HG03469 (cell line): Measurements from ENCODE around the gene NDEL1.

Source experiments
- ATAC-seq: cut with Tn5 transposase; IDR thresholded peaks from one replicate; pipeline ENCODE4 v1.9.1; 2021; ENCODE audit warnings: mild to moderate bottlenecking, moderate library complexity, moderate number of reproducible peaks; ENCODE audit not compliant: unreplicated experiment

NDEL1 gene

DNA sequence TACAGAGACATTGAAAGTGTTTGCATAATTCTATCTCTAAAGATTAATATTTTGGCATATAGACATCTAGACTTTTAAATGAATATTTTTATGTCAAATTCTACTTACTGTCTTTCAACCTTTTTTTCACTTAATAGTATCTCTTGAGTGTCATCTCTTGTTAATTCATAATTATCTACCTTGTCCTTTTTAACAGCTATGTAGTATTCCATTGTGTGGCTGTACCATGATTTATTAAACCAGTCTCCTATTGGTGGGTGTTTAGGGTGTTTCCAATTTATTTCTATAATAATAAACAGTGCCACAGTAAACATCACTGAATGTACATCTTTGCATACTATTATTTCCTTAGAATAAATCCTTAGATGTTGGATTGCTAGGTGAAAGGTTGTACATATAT lies 21.7 kb upstream of the NDEL1 start:
- no peak for ATAC-seq

DNA sequence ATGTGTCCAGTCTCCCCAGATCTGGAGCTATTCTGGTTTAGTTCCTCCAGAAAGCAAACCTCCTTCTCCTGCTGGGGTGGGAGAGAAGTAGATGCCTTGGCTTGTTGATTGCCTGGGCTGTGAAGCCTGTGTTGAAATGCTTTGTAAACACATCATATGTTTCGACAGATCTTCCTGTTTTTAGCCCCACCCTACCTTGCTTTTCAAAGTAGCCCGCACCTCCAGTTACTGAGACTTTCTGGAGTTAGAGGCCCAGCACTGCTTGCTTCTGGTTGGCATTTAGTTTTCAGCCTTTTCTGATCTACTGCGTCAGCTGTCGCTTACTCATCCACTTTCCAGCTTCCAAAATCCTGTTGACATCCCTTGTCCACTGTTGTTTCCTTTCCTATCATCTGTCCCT lies 17.9 kb upstream of the NDEL1 start:
- ATAC-seq = no peak

DNA sequence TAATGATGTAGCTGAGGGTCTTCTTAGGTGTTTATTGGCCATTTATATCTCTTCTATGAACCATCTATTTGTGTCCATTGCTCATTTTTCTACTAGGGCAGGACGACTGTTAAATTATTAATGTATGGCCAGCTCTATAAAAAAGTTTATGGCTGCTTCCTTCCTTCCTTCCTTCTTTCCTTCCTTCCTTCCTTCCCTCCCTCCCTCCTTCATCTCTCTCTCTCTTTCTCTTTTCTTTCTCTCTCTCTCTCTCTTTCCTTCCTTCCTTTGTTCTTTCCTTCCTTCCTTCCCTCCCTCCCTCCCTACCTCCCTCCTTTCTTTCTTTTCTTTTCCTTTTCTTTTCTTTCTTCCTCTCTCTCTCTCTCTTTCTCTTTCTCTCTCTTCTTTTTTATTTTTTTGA lies 17.2 kb upstream of the NDEL1 start:
- ATAC-seq = no peak

DNA sequence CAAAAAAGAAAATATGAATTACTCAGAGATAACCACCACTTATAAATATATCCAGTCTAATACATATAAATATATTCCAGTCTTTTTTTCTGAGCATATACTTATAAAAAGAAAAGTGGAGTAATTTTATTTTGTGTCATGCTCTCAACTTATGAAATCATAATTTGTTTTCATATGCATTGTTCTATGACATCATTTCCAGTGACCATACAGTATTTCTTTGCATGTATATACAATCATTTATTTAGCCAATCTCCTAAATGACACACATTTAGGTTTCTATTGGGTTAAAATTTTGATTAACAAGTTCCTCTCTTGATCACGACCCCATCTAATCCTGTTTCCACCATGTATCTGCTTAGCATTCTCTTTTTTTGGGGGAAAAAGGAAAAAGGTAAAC lies 16.4 kb upstream of the NDEL1 start:
- ATAC-seq = no peak

DNA sequence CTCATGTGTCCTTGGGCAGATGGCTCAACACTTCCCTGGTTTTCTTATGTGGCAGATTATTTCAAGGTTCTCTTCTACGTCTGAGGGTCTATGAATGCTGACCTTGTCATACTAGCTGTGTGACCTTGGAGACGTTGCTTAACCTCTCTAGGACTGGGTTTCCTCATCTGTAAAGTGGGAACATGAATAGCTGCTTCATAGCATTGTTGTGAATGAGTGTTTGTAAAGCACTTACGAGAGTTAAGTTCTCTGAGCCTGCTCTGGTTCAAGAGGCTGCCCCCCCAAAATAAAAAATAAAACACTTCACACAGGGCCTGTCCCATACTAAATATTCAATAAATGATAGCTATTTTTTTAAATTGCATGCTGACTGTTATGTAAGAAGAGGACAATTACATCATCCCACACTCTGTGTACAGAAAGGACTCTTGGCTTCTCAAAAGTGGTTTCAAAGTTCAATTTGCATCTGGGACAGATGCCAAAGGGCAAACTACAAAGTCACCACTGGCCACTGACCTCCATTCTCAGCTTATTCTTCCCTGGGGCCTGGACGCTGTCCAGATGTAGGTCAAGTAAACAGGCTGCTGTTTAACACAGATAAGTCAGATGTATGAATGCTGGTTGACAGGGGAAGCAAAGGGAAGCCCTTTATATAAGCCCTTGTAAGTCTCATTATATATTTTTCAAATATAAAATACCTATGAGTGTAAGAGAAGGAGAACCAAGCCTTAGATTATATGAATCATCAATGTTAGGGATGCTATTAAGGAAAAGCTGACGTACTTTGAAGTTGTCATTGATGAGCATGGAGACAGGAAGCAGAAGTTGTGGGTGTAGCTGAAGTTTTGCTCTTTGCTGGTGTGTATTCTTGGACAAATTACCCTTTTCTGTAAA lies 15.4 kb upstream of the NDEL1 start:
- no peak for ATAC-seq

DNA sequence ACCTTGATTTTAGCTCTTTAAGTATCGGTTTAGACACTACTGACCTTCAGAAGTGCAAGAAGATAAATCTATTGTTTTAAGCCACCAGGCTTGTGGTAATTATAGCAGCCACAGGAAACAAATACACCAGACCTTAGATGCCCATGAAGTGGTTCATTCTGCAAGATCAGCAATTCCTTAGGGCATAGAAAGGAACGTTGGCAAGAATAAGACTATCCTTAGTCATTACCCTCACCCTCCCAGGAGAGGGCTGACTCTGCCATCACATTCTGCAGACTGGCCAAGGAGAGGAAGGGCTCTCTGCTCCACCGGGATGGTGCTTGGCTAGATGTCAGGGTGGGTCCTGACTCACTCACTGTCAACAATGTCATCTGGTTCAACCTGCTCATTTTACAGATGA lies 14.1 kb upstream of the NDEL1 start:
- ATAC-seq = no peak

DNA sequence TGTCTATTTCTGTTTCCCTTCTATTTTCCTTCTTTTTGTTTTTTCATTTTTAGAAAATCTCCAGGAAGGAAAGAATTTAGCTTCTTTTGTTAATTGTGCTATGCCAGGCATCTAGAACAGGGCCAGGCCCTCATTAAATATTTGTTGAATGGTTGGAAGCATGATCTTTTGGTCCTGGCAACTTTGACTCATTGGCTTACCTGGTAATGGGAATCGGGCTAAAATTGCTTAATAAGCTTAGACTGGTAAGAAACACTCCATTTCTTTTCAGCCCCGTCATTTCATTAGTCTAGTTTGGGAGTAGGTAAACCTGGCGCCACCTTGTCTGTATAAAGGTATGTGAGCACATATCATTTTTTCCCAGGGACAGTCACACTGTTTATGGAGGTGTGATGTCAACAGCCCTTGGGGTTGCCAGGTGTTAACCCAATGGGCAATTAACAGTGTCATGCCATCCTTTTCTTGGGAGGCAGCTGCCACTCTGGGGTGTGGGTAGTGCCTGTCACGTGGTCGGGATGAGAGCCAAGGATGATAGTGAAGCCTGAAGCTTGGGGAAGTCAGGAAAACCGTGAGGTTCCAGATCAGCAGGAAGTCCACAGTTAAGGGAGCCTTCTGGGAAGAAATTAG lies 9.5 kb upstream of the NDEL1 start:
- ATAC-seq = no peak

DNA sequence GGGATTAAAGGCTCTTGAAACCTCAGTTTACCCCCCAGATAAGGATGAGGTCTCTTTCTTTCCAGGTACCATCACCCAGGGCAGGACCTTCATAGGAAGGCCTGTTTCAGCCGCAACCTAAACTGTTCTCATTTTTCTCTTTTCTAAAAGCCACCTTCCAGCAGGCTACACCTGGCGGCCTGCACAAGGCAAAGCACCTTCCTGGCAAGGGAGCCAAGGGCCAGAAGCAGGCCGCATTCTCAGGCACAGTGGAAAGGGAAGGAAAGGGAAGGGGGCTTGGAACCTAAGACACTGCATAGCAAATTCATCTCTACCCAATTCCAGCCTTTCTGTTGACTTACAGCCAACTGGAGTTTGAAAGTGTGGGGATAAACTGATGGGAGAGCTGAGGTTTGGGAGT lies 8.9 kb upstream of the NDEL1 start:
- no peak for ATAC-seq

DNA sequence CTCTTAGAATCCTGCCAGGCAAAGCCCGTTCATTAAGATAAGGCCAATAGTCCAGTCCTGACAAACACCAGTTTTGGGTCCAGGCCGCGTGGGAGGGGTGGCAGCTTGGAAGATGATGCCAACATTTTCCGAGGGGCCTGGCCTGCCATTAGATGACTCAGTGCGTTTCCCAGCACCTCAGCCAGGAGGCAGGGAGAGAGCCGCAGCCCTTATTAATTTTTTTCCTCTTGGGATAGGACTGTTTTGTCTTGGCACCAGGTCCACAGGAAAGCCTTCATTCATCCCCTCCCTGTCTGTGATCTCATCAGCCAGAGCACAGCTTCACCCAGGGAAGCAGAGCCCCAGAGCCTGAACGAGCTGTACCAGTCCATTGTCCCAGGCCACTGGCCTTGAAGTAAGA lies 4.7 kb upstream of the NDEL1 start:
- ATAC-seq = no peak

DNA sequence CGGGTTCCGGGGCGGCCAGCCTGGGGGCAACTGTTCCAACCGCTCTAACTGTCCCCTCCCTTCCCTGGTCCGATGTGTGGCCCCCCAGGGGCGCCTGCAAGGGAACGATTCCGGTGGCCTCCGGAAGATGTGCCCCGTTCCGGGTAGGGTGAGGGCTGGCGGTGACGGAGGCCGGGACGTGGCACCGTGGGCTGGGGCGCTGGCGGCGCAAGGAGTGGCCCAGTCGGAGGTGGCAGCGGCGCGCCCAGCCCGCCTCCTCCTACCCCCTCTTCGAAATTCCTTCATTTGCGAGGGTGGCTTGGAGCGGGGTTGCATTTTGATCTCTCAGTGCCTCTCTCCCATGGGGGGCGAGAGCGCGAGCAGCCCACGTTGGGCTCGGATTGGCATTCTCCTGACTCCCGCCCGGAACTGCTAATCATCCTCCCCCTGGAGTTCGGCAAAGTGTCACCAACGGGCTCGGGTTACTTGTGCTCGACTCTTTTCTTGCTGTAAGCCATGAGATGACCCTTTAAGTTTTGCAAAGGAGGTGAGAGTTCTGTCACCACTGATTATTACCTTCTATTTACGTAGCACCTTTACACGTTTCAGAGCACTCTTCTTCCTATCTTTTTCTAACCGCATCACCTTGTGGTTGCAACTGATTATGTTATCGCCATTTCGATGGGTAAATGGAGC lies 622 bp downstream of the NDEL1 start:
- ATAC-seq = peak; percentile 29

DNA sequence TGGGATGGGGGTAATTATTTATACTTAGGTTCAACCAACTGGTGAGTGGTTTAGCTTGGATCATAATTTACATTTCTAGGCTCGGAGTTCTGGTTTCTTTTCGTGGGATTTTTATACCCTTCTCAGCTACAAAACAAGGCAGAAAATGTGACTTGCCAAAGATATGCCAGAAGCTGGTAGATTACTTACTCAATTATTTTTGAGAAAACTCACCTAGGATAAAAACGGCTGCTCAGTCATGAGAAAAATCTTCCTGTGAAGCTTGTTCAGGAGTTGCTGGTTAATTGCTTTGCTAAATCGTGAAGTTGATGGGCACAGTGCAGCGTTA lies 1.1 kb downstream of the NDEL1 start:
- no peak for ATAC-seq

DNA sequence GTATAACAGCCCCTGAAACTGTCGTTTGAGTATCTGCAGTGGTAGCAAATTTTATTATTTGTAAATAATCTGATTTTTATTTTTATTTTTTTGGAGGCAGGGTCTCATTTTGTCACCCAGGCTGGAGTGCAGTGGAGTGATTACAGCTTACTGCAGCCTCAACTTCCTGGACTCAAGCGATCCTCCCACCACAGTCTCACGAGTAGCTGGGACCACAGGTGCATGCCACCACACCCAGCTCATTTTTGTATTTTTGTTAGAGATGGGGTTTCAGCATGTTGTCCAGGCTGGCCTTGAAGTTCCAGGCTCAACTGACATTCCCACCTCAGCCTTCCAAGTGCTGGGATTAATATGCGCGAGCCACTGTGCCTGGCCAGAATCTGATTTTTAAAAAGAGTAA lies 2.8 kb downstream of the NDEL1 start:
- no peak for ATAC-seq

DNA sequence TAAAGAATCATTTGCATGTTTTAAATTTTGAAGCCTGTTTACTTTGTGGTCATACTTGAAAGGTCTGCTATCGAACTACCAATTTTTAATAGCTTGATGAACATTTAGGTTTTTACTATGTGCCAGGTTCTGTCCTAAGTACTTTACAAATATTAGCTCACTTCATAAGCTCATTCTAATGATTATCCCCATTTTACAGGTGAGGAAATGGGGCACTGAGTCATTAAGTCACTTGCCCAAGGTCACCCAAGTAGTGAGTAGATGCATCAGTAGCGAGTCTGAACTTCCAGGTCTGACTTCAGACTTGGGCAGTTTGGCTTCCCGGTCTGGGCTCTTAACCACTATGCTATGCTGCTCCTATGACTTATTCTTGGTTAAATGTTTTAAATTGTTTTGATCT lies 4.0 kb downstream of the NDEL1 start:
- no peak for ATAC-seq

DNA sequence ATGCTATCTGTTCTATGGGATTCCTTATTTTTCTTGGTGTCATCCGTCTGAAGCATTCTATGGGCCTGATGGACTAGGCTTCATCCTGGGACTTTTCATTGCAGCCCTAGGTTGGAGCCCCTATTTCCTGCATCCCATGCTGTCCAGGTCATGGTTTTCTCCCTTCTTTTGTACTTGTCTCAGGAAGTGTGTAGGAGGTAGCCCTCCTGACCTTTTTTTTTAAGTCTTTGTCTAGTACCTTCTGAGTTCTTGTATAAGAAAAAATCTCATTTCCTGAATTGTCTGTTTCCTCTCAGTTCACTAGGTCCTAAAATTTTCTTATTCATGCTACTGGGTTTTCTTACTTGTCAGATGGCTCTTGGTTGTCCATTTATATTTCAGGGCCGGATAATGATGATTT lies 6.0 kb downstream of the NDEL1 start:
- no peak for ATAC-seq

DNA sequence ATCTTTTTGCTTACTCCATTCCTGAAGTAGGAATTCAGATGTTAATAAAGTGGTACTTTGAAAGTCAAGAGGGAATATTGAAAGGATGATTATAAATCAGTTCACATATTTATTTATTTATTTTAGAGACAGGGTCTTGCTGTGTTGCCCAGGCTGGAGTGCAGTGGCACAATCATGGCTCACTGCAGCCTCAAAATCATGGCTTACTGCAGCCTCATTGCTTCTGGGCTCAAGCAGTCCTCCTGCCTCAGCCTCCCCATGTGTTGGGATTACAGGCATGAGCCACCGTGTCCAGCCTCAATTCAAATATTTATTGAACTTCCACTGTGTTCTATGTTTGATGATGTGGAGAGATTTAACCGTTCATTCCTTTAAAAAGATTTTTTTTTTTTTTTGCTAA lies 6.6 kb downstream of the NDEL1 start:
- ATAC-seq = no peak

DNA sequence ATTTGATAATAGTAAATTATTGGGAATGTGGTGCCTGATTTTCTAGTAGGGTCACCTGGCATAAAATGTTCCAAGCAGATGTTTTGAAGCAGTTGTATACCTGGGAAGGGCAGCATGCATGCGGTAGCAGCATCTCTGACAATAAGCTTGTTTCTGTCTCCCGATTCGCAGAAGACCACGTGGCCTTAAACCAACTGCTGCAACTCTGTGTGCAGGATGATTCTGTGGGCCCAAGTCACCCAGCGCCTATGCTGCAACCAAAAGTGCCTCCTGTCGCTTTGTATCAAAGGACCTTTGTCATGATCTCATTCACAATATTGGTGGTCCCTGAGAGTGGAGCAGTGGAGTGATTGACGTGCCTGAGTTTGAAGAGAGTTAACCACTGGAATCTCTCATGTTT lies 8.1 kb downstream of the NDEL1 start:
- no peak for ATAC-seq

DNA sequence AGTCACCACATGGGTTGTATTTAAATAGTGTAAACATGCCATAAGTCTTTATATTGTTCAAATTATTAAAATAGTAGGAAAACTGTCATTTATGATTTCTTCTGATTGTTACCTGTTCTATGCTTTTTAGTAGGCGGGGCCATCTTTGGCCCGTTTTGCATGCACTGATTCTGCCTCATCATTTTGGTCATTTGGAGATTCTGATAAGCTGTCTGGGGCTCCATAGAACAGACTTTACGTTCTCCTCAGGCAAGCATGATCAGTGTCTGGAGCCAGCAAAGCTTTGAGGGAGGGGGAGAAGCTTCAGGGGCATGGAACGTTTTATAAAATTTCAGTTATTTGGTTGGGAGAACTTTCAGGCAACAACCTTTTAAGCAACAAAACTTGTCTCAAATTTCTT lies 8.8 kb downstream of the NDEL1 start:
- ATAC-seq = no peak

DNA sequence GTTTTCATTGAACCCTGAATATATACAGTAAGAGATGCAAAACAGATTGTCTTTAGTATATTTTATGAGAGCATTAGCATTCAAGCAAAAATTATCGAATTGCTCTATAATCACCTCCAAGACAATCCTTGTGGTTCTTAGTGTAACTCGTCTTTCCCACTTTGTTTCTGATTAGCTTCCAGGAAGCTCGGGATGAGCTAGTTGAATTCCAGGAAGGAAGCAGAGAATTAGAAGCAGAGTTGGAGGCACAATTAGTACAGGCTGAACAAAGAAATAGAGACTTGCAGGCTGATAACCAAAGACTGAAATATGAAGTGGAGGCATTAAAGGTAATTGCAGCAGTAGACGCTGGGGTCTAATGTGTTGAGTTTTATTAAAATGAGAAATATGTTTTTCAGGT lies 9.9 kb downstream of the NDEL1 start:
- ATAC-seq = no peak

DNA sequence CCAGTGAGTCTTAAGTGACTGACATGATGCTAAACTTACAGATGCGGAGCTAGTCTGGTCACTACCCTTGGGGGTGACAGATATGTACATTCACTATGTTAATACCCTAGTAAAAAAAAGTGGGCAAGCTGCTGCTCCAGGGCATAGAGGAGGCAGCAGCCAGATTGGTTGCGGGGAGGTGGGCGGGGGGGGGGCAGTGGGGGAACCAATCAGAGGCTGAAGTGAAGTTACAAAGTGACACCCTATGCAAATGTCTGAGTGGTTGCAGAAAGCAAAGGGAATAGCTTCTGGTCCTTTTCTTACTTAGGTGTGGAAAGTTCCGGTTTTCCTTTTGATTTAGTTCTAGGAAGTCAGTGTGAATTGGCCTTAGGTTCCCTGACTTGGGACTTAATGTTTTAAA lies 12.1 kb downstream of the NDEL1 start:
- no peak for ATAC-seq

DNA sequence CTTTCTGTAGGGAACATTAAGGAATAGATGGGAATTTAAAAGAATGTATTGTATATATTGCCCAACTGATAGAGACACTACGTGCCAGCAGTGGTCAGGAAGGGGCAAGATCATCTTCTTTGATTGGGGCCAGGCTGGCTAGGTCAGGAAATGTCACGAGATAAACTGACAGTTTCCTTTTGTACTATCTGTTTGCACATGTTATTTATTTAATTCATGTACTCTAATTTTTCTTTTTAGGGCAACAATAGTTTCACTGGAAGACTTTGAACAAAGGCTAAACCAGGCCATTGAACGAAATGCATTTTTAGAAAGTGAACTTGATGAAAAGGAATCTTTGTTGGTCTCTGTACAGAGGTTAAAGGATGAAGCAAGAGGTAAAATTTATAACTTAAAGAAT lies 12.6 kb downstream of the NDEL1 start:
- no peak for ATAC-seq

DNA sequence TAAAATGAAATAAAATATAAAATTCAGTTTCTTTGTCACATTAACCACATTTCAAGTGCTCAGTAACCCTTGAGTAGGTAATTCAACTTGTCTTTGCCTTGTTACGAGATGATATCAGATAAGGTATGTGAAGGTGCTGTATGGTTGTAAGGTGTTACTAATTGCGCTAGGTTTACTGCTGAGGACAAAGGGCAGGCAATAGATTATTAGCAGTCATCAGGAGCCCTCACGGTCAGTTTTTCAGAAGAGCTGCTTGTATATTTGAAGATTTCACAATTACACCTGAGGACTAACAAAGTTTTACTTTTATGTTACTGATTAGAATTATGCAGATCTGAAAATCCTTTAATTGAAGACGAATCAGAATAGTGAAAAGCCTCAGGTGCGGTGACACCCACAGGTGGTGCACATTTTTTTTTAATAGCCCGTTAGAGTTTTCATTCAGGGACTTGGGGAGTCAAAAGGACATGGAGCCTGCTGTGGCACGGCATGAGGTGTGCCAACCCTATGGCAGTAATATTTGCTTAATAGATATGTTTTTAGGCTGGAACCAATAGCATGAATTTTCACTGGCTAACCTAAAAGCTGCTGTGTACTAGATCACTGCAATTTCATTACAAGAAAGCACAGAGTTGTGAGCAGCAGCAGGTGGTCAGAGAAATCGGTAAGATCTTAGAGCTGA lies 16.4 kb downstream of the NDEL1 start:
- ATAC-seq = no peak

DNA sequence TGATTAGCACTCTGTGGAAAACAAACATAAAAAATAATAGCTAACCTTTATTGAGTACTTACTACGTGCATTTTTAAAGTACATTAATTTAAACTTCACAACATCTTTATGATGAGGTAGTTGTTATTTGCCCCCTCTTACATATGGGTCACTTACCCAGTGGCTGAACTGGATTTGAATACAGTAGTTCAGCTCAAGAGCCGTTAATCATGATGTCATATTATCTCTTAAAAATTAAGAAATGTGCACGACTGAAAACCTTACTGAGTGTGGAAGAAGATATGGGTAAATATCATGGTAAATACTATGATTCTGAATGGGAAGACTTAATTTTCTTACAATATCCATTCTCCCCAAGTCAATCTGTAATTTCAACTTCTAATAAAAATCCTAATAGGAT lies 17.6 kb downstream of the NDEL1 start:
- no peak for ATAC-seq
